HUES6 (cell line): Measurements from ENCODE around the gene ADGRG6.
A peak's percentile ranks its signal among the peaks of the same experiment; 100 is the strongest.

Experiments used
- H3K27ac ChIP-seq: 2 replicates; pipeline ENCODE4 v1.7.0; 2013; ENCODE audit warnings: low read depth, mild to moderate bottlenecking, low read length, inconsistent platforms
- H3K27me3 ChIP-seq: 2 replicates; pipeline ENCODE4 v1.6.1; 2013; ENCODE audit warnings: low read length; ENCODE audit not compliant: control insufficient read depth, insufficient read depth
- H3K36me3 ChIP-seq: 2 replicates; pipeline ENCODE4 v1.6.1; 2013; ENCODE audit warnings: low read length; ENCODE audit not compliant: control insufficient read depth, insufficient read depth
- H3K4me1 ChIP-seq: 2 replicates; pipeline ENCODE4 v1.6.1; 2013; ENCODE audit warnings: low read length; ENCODE audit not compliant: control insufficient read depth, insufficient read depth
- H3K4me3 ChIP-seq: 2 replicates; pipeline ENCODE4 v1.5.1; 2013; ENCODE audit warnings: low read depth, low read length
- H3K9ac ChIP-seq: one replicate; pipeline ENCODE4 v1.6.1; 2013; ENCODE audit warnings: mild to moderate bottlenecking, low read length
- H3K9me3 ChIP-seq: 2 replicates; pipeline ENCODE4 v1.6.1; 2013; ENCODE audit warnings: low read depth, low read length; ENCODE audit not compliant: control insufficient read depth, insufficient read depth

Gene ADGRG6

DNA sequence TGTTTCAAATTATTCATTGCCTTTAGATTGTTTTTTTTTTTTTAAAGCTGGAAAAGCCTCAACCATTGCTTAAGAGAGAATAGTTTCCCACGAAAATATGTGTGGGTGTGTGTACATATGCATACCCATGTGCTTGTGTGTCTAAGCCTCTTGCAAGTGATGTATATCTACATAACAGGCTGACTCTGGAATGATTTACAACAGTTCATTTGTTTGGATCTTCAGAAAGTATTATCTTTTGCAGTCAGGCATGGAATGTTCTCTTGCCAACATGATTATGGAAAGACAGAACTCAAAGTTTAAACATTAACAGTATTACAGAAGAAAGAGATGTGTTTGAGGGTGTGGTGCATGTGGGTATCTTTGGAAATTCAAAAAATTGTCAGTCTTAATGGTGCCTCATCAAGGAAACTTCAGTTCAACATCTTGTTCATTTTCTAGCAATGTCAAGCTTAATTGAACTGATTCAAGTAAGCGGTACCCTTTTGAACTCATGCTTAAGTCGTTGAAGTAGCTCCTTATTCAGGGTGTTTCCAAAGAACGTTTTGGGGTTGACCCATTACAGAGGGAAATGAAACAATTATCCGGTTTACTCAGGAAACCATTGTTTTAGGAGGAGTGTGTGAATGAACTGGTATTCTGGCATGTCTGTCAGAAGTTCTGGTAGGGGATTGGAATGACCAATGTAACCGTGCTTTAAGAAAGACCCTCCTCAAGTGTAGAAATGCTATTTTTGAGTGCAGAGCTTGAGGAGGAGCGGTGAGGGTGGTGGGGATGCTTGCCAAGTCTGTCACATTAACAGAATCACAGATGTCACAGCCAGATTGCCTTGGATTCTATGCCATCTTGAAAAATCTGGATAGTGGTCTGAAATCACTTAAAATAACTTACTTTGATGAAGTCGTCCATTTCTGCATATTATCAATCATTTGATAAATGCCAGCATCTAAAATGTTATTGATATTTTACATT, 60.3 kb downstream of the ADGRG6 start:
- no peak overlapping the region for H3K4me3 ChIP-seq
- no peak overlapping the region for H3K27ac ChIP-seq
- no peaks in the 10 kb centered on the region for H3K9me3 ChIP-seq
- no peaks in the 10 kb centered on the region for H3K4me1 ChIP-seq
- no peaks in the 10 kb centered on the region for H3K27me3 ChIP-seq
- H3K36me3 ChIP-seq, result no peaks in the 10 kb centered on the region
- H3K9ac ChIP-seq, result no peak overlapping the region

DNA sequence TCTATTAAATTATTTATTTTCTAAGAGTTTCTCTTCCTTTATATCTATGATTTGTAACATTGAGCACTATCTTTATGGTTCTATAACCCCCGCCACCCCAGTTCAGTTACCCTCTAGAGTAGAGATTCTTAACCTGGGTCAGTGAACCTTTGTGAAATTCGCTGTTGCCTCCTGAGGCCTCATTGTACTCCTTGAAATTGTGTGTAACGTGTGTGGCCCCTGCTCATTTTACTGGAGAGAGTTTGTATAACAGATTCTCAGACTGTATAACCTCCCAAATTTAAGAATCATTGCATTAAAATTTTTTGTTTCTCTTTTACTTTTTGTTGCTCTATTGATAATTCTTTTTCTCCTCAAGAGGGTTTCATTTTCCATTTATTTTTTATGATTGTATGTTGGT, 65.3 kb downstream of the ADGRG6 start:
- H3K4me1 ChIP-seq, result no peaks in the 10 kb centered on the region
- no peaks in the 10 kb centered on the region for H3K27me3 ChIP-seq
- no peak overlapping the region for H3K9ac ChIP-seq

DNA sequence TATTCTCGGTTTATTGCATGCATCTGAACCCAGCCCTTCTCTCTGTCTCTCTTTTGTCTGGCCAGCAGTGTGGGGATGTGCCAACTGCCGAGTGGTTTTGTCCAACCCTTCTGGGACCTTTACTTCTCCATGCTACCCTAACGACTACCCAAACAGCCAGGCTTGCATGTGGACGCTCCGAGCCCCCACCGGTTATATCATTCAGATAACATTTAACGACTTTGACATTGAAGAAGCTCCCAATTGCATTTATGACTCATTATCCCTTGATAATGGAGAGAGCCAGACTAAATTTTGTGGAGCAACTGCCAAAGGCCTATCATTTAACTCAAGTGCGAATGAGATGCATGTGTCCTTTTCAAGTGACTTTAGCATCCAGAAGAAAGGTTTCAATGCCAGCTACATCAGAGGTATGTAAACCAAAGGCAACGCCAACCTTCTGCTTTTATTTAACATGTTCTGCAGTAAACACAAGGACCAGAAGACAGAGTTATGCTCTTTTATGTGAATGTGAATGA, 65.8 kb downstream of the ADGRG6 start:
- Histone ChIP-seq H3K4me3 (no peak overlapping the region), H3K9me3 (no peaks in the 10 kb centered on the region), H3K9ac (no peak overlapping the region), H3K27me3 (no peaks in the 10 kb centered on the region), H3K4me1 (peaks cover 4% of the 10 kb centered on the region), H3K27ac (no peak overlapping the region), H3K36me3 (no peaks in the 10 kb centered on the region)

More for the DNA sequence above, 65.3 kb downstream of the ADGRG6 start:
- Histone ChIP-seq H3K36me3 (no peaks in the 10 kb centered on the region), H3K9me3 (no peaks in the 10 kb centered on the region), H3K4me3 (no peak overlapping the region), H3K27ac (no peak overlapping the region)

DNA sequence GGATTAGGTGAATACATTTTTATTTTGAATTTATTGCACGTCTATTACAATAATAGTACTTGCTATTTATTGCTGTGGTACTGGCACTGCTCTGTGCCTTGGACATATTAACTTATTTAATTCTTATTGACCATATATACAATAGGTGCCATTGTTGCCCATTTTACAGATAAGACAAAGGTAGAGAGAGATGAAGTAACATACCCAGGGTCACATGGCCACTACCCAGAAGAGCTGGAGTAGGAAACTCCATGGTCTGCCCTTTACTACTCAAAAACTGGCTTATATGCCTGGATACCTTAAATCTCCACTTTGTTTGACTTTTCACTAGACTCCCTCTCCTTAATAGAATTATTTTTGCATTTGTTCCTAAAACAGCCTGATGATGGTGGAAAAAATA, 67.5 kb downstream of the ADGRG6 start:
- Histone ChIP-seq H3K9me3 (no peaks in the 10 kb centered on the region), H3K27ac (no peak overlapping the region), H3K36me3 (no peaks in the 10 kb centered on the region), H3K4me1 (peaks cover 9% of the 10 kb centered on the region), H3K4me3 (no peak overlapping the region), H3K27me3 (no peaks in the 10 kb centered on the region), H3K9ac (no peak overlapping the region)

DNA sequence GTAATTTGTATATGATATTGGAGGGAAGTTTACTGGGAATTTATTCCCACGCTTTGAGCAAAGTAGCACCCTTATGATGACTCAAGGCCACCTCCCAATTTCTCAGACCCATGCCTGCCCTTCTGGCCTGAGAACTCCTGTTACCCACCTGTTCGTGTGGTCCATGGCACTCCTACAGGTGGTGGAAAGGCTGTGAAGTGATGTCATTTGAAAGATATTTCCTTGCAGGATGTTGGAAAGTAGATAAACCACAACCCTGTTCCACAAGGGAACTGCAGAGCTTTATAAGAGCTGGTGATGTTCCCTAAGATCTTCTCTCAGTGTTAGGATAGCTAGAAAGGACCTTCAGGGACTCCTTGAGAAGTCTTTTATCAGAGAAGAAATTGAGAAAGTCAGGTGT, 70.5 kb downstream of the ADGRG6 start:
- Histone ChIP-seq H3K27ac (no peak overlapping the region), H3K4me3 (no peak overlapping the region), H3K27me3 (no peaks in the 10 kb centered on the region), H3K9ac (no peak overlapping the region), H3K4me1 (peaks cover 26% of the 10 kb centered on the region), H3K36me3 (no peaks in the 10 kb centered on the region), H3K9me3 (no peaks in the 10 kb centered on the region)

DNA sequence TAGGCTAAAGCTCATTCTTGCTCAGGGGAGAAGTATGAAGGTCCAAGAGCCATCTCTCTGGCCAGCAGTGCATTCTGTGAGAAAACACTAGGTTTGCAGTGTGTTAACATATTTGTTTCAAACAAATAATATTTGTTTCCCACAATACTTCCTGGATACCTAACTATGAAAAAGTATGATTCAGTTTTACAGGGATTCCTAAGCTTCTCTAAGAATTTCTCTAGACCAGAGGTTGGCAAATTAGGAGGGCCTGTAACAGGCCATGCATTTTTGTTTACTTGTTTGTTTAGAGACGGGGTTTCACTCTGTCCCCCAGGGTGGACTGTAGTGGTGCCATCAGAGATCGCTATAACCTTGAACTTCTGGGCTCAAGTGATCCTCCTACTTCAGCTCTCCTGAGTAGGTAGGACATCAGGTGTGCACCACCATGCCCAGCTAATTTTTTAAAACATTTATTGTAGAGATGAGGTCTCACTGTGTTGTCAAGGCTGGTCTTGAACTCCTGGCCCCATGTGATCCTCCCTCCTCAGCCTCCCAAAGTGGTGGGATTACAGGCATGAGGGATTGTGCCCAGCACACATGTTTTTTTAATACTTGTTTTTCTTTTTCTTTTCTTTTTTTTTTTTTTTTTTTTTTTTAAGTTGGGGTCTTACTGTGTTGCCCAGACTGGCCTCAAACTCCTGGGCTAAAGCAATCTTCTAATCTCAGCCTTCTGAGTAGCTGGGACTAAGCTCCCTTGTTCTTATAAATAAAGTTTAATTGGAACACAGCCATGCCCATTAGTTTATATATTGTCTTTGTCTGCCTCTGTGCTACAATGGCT, 71.7 kb downstream of the ADGRG6 start:
- Histone ChIP-seq H3K4me3 (no peak overlapping the region), H3K27ac (no peak overlapping the region; the same call in 1 of the 2 replicates), H3K9me3 (no peaks in the 10 kb centered on the region), H3K36me3 (no peaks in the 10 kb centered on the region), H3K27me3 (no peaks in the 10 kb centered on the region), H3K4me1 (peaks cover 37% of the 10 kb centered on the region), H3K9ac (no peak overlapping the region)

DNA sequence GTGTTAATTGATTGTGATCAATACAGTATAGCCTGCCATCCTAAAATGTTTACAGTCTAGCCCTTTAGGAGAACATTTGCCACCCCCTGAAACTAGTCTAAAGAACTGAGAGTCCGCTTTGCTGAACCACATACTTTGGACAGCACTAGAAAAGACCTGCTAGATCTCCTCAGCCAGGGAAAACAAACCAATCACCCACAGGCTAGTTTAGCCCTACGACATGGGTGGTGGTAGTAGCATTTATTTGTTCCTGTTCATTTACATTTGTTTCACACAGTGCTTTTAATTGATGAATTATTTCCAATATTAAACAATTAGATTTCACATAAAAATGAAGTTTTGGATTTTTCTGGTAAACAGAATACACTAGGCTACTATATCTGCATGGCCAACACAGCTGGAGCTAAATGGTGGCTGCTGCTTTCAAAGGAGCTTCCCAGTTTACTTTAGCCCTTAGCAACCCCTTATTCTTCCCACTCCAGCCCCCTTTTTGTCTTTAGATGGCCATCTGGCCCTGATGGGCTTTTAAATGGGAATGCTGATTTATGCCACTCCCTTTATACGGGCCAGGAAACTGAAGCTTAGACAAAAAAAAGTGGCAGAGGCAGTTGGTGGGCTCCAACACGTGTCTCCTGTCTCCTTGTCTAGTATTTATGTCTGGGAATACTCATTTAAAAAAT, 72.4 kb downstream of the ADGRG6 start:
- H3K9me3 ChIP-seq, result no peaks in the 10 kb centered on the region
- H3K9ac ChIP-seq, result no peak overlapping the region
- H3K4me3 ChIP-seq, result no peak overlapping the region
- H3K27me3 ChIP-seq, result no peaks in the 10 kb centered on the region
- no peaks in the 10 kb centered on the region for H3K36me3 ChIP-seq
- peaks cover 43% of the 10 kb centered on the region for H3K4me1 ChIP-seq
- no peak overlapping the region; the same call in 1 of the 2 replicates for H3K27ac ChIP-seq

DNA sequence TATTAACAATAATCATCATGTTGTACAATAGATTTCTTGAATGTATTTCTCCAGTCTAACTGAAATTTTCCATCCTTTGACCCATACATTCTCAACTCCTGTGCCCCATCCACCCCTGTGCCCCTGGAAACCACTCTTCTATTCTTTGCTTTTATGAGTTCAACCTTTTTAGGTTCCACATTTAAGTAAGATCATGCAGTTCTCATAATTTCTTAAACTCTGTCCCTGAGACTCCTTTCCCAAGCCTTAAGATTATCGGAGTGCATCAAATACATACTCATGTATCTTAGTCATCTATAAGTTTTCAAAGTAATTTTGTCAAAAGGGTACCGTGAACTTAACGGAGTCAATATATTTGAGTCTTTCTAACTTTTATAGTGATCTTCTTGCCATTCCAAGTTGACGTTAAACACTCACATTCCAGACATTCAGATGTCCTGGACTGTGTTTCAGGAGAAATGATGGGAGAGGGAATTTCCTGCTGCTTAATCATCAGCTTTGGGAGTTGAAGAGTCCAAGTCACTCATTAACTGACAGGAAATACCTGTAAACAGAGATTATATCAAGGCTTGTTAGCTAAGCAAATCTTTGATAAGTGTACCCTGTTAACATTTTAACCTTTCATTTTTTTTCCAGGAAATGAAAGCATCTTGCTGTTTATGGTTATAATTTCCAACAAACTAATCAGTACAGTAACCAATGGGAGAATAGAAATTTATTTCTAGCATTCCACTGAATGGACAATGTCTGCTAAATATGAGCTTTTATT, 73.3 kb downstream of the ADGRG6 start:
- H3K4me1 ChIP-seq, result peaks cover 43% of the 10 kb centered on the region
- no peaks in the 10 kb centered on the region for H3K36me3 ChIP-seq
- no peak overlapping the region for H3K9ac ChIP-seq
- 0 out of 2 replicates have a peak overlapping the region, but pooled peaks have one; percentile 31 for H3K27ac ChIP-seq
- no peak overlapping the region for H3K4me3 ChIP-seq
- no peaks in the 10 kb centered on the region for H3K9me3 ChIP-seq
- H3K27me3 ChIP-seq, result no peaks in the 10 kb centered on the region

DNA sequence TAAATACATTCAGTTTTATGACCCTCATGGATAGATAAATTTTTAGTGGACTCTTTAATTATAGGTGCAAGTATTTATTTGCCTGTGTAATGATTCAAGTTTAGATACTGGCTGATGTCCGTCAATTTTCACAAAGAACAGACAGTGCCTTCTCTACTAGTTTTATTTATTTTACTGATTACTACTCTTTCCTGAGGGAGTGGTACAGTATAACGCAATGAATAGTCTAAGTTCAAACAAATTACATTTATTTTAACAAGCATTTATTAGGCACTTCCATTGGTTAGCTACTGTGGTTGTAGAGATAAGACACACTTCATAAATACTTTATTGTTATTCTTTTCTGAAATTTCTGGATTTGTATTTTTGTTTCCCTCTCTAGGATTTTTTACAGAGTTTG, 74.3 kb downstream of the ADGRG6 start:
- no peaks in the 10 kb centered on the region for H3K36me3 ChIP-seq
- no peak overlapping the region for H3K4me3 ChIP-seq
- no peak overlapping the region for H3K9ac ChIP-seq
- no peaks in the 10 kb centered on the region for H3K27me3 ChIP-seq
- no peaks in the 10 kb centered on the region for H3K9me3 ChIP-seq
- H3K4me1 ChIP-seq, result peaks cover 43% of the 10 kb centered on the region
- H3K27ac ChIP-seq, result no peak overlapping the region
